Mesodermal cell (in vitro differentiated cells): Measurements from ENCODE around the gene MTG2. TPM values are rescaled to one million over a fixed set of nuclear protein-coding genes. Genes with fewer than 3 reads are reported as not detected.

ENCODE experiments used
- H3K27ac ChIP-seq: 2 replicates; pipeline ENCODE4 v1.7.0; 2013; ENCODE audit warnings: mild to moderate bottlenecking, low read depth, low read length, moderate library complexity; ENCODE audit not compliant: severe bottlenecking
- H3K36me3 ChIP-seq: 2 replicates; pipeline ENCODE4 v1.7.1; 2013; ENCODE audit warnings: mild to moderate bottlenecking, low read length, moderate library complexity; ENCODE audit not compliant: control insufficient read depth, insufficient read depth
- H3K4me1 ChIP-seq: one replicate; pipeline ENCODE4 v1.7.1; 2013; ENCODE audit warnings: mild to moderate bottlenecking, low read length; ENCODE audit not compliant: insufficient read depth, control insufficient read depth, poor library complexity, severe bottlenecking
- H3K4me3 ChIP-seq: 2 replicates; pipeline ENCODE4 v1.7.0; 2013; ENCODE audit warnings: low read length, control low read depth, mild to moderate bottlenecking; ENCODE audit not compliant: insufficient read depth, poor library complexity, severe bottlenecking; ENCODE audit errors: extremely low read depth
- H3K9me3 ChIP-seq: 2 replicates; pipeline ENCODE4 v1.7.1; 2013; ENCODE audit warnings: mild to moderate bottlenecking, low read length, moderate library complexity; ENCODE audit not compliant: control insufficient read depth
- WGBS, 2 experiments: methylation state at CpG; one replicate each; pipeline ENCODE4 v1.1.5; 2013; ENCODE audit warnings: missing lambda C conversion rate in 2 of 2; ENCODE audit not compliant: insufficient coverage in 2 of 2; 5-methylcytosine and 5-hydroxymethylcytosine counted together
- polyA plus RNA-seq, 2 experiments: library from polyadenylated mRNA; stranded (reverse); fragments of 50-300 nt; gene quantifications; one replicate each; pipeline ENCODE4 v1.2.3, GENCODE V29; 2013

Gene MTG2, protein sequence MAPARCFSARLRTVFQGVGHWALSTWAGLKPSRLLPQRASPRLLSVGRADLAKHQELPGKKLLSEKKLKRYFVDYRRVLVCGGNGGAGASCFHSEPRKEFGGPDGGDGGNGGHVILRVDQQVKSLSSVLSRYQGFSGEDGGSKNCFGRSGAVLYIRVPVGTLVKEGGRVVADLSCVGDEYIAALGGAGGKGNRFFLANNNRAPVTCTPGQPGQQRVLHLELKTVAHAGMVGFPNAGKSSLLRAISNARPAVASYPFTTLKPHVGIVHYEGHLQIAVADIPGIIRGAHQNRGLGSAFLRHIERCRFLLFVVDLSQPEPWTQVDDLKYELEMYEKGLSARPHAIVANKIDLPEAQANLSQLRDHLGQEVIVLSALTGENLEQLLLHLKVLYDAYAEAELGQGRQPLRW
- polyA plus RNA-seq (2013, experiment 1 of 2), result 24.6 TPM
- 21.6 TPM for polyA plus RNA-seq (2013, experiment 2 of 2)

DNA sequence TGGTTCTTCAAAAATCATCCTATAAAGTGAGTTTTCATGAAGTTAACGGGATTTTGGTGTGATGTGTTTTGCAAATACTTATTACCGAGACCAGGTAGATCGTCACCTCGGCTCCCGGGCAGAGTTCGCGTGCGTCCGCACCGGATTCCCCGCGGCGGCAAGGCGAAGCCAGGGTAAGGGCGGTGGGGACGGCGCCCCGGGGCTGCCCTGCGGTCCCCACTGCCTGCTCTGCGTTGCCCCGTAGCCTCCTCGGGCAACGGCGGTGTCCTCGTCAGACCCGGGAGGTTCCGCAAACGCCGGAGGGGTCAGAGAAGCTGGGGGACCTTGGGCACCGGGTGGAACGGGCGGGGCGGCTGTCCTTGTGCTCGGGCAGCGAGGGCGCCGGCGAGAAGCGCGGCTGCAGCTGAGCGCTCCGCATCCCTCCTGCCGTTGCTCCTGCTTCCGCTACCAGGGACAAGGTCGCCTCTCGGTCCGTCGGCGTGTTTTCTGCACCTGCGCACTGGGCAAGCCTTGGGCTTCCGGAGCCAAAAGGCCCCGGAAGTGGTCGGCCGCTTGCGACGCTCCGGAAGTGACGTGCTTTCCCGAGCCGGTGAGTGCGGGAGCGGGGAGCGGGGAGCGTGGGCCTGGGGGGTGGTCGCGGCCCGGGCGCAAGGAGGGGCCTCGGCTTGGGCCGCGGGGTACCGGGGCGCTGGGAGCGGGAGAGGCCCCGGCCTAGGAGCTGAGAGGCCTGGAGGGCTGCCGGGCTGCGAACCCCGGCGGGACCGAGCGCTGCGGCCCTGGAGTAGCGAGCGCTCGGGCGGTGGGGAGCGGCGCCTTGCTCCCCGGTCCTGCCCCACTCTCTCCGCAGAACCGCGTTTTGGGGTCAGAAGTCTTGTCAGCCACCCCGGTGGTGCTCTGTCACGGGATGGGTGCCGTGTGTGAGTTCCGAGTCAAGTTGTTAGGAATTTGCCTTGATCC, at the start of gene MTG2:
Gene MTG2 (plus strand): TSS at position 560 of the 957 bp plus-strand sequence. CDS start 10,393 bp downstream, outside the sequence.
- Histone ChIP-seq H3K27ac (peak within 1 kb of the TSS; percentile 83), H3K36me3 (peaks cover 25% of the 10 kb centered on the region), H3K9me3 (no peaks in the 10 kb centered on the region), H3K4me1 (peaks cover 16% of the 10 kb centered on the region), H3K4me3 (peak within 1 kb of the TSS; percentile 97)
- 0% methylated on average over 72 to 85 of the region's 96 CpGs for WGBS, 2 experiments

DNA sequence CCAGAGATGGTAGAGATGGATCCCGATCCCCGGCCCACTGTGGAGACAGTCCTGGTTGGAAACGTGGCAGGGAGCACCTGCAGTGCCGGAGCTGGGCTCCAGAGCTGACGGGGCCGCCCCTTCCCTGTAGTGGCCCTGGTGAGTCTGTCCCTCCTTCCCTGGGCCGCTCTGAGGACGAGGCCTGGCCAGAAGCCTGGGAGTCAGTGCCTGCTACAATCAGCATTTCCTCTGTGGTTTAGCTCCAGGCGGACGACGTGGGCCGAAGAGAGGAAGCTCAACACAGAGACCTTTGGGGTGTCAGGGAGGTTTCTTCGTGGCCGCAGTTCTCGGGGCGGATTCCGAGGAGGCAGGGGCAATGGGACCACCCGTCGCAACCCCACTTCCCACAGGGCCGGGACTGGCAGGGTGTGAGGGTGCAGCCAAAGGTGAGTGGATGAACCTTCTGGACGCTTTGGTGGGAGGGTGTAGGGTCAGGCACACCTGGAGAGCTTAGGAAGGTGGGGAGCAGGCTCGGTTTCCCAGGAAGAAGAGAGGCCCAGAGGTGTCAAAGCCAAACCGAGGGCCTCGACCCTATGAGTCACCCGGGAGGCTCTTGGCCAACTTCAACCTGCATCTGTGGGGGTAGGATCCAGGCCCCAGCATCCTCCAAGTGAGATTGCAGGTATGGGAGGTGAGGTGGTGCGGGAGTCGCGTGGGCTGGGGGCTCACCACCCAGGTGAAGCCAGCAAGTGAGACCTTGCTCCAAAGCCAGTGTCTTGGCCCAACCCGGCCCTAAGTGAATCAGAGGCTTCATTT, 49.6 kb upstream of the MTG2 start:
- WGBS, 2 experiments, result 93% methylated on average over 26 to 29 of the region's 29 CpGs
- no peaks in the 10 kb centered on the region for H3K9me3 ChIP-seq
- peaks cover 98% of the 10 kb centered on the region for H3K36me3 ChIP-seq
- no peak overlapping the region for H3K27ac ChIP-seq
- H3K4me3 ChIP-seq, result no peak overlapping the region
- H3K4me1 ChIP-seq, result no peaks in the 10 kb centered on the region

DNA sequence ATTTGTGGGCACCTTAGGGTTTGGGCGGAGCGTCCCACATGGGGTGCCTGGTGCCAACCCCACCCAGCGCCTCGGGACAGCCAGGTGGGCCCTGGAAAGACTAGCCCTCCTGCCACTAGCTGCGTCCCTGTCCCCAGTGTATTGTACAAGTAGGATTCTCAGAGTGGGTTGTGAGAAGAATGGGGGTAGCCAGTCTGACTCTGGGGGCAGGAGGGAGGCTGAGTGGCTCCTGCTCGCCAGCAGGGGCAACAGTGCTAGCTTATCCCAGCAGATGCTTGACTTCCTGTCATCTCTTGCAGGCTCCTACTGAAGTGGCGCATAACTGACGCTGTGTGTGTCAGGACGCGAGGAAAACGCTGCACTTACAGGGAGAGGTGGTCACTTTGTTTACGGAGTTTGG, 49.0 kb upstream of the MTG2 start:
- Histone ChIP-seq H3K27ac (no peak overlapping the region), H3K4me1 (no peaks in the 10 kb centered on the region), H3K4me3 (no peak overlapping the region), H3K36me3 (peaks cover 98% of the 10 kb centered on the region), H3K9me3 (no peaks in the 10 kb centered on the region)
- WGBS, 2 experiments, result 96% methylated on average over 8 to 12 of the region's 12 CpGs

DNA sequence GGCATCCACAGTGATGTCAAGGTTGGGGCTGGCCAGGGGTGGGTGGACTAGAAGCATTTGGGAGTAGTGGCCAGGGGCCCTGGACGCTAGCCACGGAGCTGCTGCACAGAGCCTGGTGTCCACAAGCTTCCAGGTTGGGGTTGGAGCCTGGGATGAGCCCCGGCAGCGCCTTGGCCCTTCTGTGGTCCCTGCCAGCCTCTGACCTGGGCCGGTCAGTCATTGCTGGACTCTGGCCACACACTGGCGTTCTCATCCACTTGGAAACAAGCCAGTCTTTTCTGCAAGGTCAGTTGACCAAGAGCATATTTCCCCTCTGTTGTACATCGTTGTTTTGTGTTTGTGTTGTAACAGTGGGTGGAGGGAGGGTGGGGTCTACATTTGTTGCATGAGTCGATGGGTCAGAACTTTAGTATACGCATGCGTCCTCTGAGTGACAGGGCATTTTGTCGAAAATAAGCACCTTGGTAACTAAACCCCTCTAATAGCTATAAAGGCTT, 48.0 kb upstream of the MTG2 start:
- Histone ChIP-seq H3K4me3 (no peak overlapping the region), H3K4me1 (no peaks in the 10 kb centered on the region), H3K9me3 (no peaks in the 10 kb centered on the region), H3K27ac (no peak overlapping the region), H3K36me3 (peaks cover 98% of the 10 kb centered on the region)
- 92 to 97% methylated on average over 7 of the region's 11 CpGs for WGBS, 2 experiments

DNA sequence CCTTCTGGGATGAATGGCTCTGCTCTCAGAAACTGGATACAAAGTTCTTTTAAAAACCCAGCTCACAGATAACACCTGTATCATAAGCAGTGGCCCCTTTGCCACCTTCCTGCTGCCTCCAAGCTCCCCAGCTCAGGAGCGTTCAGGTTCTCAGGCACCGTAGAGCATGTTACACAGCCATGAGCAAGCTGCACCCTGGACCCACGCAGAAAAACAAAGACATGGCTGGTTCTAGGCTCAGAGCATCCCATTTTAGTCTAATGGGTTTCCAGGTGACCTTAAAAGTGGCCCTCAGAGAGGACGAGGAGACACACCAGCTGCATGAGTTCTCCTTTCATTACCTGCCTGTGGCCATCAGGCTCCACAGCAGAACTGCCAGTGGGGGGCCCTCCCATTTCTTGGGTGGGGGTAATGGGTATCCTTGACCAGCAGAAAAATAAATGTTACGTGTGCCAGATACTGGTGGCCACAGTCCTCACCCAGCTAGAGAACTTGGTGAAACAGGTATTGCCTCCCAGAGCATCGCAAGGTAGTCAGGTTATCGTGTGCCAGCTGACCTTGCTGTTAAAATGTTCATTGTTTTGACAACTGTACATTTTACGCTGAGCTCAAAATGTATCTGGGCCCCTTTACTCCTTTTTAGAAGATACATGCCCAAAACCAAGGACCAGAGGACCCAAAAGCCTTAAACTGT, 47.1 kb upstream of the MTG2 start:
- Histone ChIP-seq H3K9me3 (no peaks in the 10 kb centered on the region), H3K4me3 (no peak overlapping the region), H3K27ac (no peak overlapping the region), H3K4me1 (peaks cover 4% of the 10 kb centered on the region), H3K36me3 (peaks cover 98% of the 10 kb centered on the region)
- 92 to 100% methylated on average over 8 of the region's 8 CpGs for WGBS, 2 experiments

DNA sequence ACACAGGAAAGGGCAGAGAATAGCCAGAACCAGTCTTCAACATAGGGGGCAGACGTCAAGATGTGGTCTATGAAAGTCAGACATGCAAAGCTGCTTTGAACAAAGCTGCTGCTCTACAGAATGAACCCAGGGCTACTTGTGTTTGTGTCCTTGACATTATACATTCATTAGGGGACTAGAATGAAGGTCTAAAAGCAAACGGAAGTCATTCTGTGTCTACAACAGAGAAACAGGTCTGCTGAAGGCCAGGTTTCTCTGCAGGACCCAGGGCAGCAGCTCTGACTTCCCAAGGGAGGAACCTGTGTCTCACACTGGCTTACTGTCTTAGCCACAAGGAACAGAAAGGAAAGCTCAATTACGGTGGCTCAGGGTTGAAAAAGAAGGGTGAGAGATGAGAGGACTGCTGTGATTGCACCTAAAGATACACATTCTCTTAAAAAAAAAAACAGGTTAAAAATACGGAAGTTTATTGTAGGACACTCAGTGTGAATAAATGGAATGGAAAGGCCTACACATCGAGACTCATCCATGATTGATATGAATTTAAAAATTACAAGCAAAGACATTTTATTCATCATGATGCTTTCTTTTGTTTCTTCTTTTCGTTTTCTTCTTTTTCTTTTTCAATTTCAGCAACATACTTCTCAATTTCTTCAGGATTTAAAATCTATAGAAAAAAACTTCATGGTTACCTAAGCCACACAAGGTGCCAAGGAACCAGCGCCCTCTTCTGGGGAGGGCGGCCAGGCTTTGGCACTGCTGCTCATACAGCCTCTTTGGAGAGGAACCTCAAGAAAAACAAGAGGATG, 46.3 kb upstream of the MTG2 start:
- H3K4me1 ChIP-seq, result peaks cover 9% of the 10 kb centered on the region
- no peak overlapping the region for H3K27ac ChIP-seq
- H3K9me3 ChIP-seq, result no peaks in the 10 kb centered on the region
- H3K4me3 ChIP-seq, result no peak overlapping the region
- H3K36me3 ChIP-seq, result peaks cover 98% of the 10 kb centered on the region
- WGBS, 2 experiments, result 64 to 67% methylated on average over 4 to 5 of the region's 8 CpGs

DNA sequence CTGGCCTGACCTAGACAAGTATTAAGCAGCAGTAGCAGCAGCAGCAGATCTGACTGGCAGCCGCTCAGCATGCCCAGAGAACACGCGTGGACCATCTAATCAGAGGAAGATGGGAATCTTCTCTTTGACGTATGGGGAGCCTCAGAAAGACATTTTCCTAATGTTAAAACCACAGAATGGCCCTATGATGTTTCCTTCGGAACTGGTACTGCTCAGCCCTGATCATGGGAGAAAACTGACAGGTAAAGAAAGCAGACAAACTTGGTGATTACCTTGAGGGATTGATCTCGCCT, 45.8 kb upstream of the MTG2 start:
- Histone ChIP-seq H3K27ac (no peak overlapping the region), H3K4me1 (peaks cover 9% of the 10 kb centered on the region), H3K4me3 (no peak overlapping the region), H3K9me3 (no peaks in the 10 kb centered on the region), H3K36me3 (peaks cover 92% of the 10 kb centered on the region)
- 70 to 93% methylated on average over 5 to 6 of the region's 6 CpGs for WGBS, 2 experiments

DNA sequence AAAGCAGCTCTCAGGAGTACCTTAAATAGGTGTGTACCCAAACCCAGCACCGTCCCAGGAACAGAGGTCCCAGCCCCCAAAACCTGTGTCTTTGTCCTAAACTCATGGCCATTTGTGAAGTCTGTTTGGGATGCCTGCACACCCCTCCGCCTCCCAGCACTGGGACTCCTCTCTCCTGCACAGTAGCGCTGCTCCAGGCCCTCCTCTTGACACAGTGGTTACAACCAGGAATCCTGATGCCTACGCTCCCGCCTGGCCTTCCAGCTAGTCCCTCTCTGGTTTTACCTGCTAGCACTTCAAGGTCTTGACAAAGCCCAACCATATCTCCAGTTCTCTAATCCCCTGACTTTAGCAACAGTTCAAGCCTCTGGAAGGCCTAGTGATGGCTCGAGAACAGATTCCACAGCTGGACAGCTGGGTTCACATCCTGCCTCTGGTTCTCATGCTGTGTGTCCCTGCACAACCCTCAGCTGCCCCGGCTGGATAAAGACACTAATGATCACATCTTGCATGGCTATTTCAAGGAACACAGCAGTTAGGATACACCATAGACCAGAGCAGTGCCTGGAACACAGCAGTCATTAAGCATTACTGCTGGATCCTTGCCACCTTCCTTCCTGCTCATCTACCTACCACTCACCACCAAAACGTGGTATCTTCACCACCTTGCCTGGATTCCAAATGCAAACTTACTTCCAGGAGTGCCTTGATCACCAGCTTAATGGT, 45.2 kb upstream of the MTG2 start:
- Histone ChIP-seq H3K4me1 (peaks cover 9% of the 10 kb centered on the region), H3K27ac (no peak overlapping the region), H3K4me3 (no peak overlapping the region), H3K9me3 (no peaks in the 10 kb centered on the region), H3K36me3 (peaks cover 86% of the 10 kb centered on the region)
- 94 to 97% methylated on average over 8 of the region's 8 CpGs for WGBS, 2 experiments

DNA sequence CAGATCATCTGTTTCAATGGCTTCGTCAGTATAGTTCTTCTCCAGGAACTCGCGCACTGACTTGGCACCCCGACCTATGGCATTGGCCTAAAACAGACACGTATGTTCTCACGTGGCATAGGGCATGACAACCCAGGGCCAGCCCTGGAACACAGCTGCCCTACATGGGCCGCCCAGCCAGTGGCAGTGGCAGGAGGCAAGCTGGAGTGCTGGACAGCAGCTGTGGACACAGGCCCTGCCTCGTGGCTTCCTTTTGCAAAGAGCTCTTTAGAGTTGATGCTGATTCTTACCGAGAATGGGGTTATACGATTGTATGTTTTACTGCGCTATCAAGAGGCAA, 44.7 kb upstream of the MTG2 start:
- H3K4me3 ChIP-seq, result no peak overlapping the region
- H3K9me3 ChIP-seq, result no peaks in the 10 kb centered on the region
- no peak overlapping the region for H3K27ac ChIP-seq
- H3K4me1 ChIP-seq, result peaks cover 9% of the 10 kb centered on the region
- 88 to 89% methylated on average over 9 to 10 of the region's 11 CpGs for WGBS, 2 experiments
- H3K36me3 ChIP-seq, result peaks cover 81% of the 10 kb centered on the region
